GM18519 (cell line): ENCODE results near the gene PPP1R9A.

Experiments used
- ATAC-seq: cut with Tn5 transposase; IDR thresholded peaks from one replicate; pipeline ENCODE4 v1.9.1; 2021; ENCODE audit warnings: mild to moderate bottlenecking, moderate library complexity; ENCODE audit not compliant: unreplicated experiment, low FRiP score

PPP1R9A gene

DNA sequence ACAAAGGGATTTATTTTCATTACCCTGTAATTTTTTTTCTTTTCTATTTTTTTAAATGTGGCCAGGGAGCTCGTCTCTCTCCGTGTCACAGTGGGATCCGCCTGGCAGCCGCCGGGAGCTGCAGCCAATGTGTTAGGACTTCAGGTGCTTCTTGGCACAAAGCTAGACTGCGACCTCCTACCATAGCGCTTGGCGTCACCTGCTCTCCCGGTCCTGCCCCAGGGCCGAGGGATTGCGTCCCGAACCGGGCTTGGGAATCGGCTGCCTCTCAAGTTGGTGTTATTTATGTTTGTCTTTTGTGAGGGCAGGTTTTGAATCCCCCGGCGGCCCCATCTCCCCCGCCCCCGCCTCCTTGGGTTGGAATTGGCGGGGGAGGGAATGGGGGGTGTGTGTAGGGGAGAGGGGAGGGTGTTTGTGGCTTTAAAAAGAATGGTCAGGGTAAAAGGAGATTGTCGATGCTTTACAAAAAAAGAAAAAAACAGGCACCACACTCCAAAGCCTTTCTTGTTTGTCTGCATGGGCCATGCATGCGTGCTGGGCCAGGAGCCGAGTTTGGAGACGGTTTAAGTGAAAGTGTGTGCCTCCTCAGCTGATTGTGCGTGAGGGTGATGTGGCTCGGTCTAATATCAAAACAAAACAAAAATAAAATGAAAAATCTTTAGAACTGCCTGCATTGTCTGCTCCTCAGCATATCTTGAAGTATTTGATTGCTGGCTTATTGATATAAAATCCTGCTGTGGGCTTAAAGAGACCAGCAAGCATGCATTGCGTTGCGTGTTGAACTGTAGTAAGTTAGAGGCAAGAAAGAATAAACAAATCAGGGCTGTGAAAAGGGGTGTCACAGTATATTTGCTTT lies 1.2 kb downstream of the PPP1R9A start:
- ATAC-seq, result no peak

DNA sequence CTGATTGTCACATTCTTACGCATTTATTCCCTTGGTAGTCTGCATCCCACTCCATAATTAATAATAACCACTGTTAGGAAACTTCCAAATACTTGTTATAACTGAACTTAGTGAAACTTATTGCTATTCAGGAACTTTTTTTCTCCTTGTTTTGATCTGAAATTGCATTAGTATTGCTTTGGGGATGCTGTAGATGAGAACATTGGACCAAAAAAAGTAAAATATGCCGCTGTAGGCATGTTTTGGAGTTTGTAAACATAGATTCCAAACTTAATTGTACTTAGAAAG lies 1.7 kb downstream of the PPP1R9A start:
- ATAC-seq, result no peak

DNA sequence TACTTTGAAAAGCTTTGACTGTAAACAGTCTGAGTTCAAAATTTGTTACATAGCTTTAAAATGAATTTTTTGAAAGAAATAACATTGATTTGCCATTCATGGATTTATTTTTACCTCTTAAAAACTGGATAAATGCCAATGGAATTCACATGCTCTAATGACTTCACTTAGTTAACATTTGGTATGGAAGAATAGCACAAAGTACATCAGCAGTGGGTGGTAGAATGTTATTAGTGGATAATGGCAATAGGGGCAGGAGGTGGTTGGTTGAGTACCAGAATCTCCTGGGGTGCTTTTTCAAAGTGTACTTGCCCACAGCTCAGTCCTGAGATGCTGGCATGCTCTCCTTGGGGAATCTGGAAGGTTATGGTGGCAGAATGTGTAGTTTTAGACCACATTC lies 4.7 kb downstream of the PPP1R9A start:
- no peak for ATAC-seq

DNA sequence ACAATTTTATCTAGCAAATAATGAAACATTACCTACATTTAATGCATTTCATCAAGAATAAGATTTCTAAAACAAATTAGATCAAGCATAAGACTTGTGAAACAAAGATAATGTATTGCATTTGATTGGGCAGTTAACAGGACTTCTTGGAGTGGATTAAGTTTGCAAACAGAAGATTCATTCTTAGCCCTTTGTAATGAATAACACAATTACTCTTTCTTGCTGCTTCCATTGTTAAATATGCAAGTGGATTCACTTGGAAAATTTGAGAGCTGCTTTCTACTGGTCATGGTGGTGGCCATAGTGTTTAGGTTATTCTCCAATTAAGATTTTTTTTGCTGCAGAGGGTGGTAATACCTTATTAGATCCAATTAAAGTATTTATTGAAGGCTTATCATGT lies 6.0 kb downstream of the PPP1R9A start:
- ATAC-seq, result no peak

DNA sequence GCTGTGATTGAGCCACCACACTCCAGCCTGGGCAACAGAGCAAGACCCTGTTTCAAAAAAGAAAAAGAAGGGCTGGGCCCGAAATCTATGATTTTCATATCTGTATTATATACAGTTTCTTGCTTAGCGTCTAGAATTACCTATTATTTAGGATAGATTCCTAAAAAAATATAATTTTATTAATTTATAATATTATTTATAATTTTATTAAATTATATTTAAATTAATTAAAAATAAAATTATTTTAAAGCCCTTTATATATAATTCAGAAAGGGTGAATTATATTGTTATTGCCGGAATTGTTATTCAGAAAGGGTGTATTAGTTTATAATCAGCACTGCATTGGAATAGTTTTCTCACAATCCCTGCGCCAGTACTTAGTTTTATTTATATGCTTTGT lies 14.5 kb downstream of the PPP1R9A start:
- ATAC-seq, result no peak

DNA sequence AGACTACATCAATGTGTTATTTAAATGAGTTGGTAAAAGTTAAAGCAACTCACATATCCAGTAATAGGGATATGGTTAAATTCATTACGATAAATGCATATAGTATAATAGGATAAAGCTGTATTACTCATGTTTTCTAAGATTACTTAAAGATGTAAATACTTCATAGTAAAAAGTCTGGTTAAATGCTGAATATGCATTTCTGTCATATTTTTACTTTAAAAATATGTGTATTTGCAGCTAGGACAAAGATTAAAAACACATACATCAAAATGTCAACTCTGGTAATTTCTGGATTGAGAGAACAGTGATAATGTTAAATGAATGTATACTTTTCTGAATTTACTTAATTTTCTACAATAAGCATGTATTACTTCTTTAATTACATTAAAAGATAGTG lies 15.1 kb downstream of the PPP1R9A start:
- ATAC-seq, result no peak

DNA sequence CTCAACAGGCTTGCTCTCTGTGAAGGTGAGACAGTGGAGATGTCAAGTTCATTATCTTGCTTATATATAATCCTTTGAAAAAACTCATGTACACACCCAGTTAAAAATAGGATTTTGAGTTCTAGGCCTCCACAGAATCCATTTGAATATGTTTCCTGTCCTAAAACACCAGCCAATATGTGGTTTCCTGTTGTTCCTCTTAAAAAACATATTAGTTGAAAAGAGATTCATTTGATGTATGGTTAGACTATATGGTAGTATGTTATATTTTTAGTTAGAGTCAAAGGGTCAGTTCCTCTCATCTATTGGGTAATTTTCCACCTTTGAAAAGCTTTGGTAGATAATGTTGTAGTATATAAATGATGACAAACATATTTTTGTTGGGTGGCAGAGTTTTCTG lies 16.0 kb downstream of the PPP1R9A start:
- ATAC-seq, result no peak

DNA sequence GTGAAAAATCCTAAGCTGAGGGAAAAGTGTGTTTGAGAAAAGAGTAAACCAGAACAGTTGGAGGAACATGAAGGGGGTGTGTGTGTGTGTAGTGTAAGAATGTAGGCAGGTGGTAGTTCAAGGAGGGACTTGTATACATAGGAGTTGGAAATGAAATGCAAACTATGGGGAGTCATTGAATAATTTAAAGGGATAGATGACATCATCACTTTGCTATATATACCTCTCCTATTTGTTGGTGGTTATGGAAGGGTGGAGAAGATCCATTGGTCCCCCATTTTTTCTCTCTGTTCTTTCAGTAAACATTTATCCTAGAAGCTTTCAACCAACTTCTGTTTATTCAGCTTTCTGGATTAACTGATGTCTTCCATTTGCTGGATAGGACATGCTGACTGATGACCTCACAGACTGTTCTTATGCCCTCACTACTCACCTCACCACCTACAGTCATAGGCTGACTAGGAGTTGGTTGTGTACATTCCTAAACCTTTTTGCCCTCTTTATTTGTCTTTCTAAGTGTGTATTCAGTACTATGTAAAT lies 20.8 kb downstream of the PPP1R9A start:
- no peak for ATAC-seq

DNA sequence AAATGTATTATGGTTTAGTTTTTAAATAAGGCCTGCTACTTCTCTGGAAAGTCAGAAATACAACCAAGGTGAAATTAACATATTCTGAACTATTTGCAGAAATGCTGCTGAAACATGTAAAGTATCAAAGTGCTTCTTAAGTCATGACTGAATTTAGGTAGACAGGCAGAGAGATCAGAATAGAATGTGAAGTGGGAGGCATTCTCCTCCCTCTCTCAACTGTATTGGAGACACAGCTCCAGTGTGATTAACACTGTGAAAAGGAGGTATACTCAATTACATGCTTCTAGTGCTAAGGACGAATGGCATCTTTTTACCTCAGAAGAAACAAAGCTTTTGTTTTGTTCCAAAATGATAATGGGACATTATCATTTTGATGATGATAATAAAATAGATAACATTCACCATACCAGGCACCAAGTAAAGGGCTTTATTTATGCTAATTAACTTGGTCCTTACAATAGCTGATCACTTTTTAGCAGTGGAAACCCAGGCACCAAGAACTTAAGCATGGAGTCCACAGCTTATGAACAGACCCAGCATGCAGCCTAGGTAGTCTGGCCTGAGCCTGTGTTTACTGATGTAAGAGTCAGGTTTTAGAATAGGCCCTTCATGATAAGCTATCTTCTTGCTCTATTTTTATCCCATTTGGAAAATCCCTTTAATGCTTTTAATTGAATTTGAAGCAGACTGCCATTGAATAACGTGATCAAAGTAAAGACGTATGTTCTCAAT lies 26.0 kb downstream of the PPP1R9A start:
- ATAC-seq, result no peak

DNA sequence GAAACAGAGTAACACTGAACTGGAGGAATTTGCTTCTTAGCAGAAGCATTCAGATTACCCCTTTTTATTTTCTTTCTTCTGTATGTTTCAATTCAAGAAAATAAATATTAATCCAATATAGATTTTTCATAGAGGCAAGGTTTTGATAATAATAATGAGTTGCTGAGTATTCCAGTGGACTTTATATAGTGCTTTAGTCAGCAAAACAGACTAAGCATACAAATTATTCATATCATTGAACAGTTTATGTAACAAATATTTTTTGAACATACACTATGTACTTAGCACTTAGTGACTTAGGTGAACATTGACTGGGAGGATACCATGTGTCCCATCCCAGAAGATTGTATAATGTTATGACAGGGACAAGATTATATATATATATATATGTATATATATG lies 32.0 kb downstream of the PPP1R9A start:
- no peak for ATAC-seq

DNA sequence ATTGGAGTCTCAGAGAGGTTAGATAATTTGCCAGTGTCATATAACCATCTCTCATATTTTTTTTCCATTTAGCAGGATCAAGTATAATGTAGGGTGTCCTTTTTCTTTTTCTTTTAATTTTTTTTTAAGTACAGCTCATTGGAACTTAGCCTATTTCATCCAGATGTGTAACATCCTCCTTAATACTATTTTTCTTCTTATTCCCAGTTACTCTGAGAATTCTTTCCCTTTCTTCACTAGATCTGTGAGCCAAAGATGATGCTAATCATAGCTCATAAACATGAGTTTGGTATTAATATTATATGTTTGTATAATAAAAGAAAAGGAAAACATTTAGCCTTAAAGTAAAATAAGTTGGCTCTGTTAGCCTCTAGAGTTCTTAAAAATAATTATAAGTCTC lies 32.8 kb downstream of the PPP1R9A start:
- ATAC-seq, result no peak

DNA sequence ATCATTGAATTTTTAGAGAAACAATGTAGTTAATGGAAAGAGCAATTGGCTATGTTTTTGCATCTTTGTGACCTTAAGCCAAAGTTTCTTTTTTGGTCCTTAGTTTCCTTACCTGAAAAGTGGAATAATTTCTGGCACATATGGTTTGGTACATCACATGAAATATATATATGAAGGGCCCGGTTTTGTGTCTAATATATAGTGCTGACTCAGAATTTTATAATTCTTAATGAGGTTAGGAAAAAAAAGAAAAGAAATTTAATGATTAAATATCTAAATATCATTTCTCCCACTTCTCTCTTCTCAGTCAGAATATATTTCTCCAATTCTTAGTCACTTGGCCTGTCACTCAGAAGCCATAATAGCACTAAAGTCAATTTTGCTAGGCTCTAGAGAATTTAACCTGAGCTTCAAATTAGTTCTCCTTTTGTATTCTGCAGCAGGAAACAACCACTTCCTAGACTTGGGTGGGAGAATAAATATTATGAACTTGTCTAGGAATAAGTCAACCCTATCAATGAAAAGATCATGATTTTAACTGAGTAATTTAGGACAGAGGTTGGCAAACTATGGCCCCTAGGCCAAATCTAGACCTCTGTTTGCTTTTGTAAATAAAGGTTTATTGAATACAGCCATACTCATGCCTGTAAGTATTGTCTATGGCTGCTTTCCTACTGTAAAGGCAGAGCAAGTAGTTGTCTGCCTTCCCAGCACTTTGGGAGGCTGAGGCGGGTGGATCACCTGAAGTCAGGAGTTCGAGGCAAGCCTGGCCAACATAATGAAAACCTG lies 34.6 kb downstream of the PPP1R9A start:
- no peak for ATAC-seq

DNA sequence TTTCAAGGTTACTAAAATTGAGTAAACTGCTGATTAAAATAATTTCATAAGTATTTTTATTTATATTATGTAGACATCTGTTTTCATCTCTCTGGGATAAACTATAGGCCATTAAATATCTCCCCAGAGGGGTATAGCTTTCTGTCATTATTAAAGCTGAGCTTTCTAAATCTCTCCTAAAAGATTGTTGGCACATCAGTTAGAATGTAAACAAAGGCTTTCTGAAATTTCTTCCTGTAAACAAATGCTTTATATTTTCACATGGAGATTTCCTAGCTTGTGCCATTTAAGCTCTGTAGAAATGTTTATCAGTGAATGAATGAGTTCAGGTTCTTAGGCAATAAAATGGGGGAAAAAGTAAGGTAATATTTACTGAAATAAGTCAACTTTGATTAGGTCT lies 35.7 kb downstream of the PPP1R9A start:
- no peak for ATAC-seq

DNA sequence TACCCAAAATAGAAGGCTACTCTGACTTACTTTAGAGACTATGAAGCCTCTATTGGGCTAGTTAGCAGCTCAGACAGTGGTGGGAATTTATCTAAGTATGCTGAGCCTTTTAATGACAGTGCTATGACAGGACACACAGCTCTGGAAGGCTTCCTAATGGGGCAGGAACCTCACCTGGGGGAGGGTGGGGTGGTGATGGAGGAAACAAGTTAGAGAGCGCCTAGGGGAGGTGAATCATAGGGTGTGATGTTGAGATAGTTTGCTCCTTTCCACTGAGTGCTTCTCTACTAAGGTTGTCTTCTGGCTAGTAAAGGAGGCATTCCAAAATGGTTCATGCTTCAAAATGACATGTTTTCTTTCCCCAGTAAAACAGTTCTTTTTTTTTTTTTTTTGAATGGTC lies 42.1 kb downstream of the PPP1R9A start:
- ATAC-seq, result no peak

DNA sequence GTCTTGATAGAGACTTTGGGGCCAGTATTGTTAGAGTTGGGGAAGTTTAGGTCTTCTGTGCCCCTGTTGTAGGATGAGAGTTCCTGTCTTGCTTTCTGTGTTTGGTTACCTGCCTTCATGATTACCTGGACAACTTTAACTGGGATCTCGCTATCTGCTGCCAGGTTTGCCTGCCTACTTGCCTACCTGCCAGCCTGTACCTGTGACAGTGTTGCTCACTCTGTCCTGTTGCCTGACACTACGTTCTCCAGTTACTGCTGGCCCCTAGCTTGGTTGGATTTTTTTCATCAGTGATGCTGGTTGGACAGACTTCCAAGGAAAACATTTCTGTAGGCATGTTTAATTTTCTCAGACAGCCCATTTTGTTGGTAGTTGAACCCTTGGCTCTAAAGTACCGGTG lies 48.4 kb downstream of the PPP1R9A start:
- ATAC-seq, result no peak

DNA sequence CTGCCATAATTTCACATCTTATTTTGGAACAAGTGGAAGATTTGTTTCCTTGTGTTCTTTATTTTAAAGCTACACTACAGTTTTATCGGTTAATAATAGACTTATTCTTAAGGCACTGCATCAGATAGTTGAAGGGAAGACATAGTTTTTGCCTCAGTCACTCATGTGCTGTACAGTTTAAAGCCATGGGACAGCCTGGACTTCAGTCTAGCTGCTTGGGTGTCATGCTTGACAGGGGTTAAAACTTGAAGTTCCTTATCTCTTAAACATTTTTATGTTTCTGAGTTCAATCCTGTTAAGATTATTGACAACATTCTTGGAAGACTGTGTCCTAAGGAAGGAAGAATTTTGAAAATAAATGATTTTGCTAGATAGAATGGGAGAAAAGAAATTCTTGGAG lies 49.7 kb downstream of the PPP1R9A start:
- no peak for ATAC-seq

DNA sequence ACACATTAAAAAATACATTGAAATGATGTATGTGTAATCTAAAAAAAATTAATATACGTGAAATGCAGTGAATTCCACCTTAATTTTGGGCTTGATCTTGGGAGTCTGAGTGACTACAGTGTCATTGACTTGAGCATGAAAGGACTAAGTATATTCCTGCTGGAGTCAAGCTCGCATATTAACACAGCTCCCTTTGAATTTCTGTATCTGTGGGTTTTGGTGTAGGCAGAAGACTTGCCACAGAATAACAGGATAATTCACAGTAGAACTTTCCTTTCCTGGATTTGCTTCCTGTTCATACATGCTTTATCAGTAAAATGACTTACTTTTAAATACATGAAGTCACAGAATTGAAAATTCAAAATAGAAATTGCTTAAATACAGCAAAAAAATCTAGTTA lies 55.3 kb downstream of the PPP1R9A start:
- no peak for ATAC-seq

DNA sequence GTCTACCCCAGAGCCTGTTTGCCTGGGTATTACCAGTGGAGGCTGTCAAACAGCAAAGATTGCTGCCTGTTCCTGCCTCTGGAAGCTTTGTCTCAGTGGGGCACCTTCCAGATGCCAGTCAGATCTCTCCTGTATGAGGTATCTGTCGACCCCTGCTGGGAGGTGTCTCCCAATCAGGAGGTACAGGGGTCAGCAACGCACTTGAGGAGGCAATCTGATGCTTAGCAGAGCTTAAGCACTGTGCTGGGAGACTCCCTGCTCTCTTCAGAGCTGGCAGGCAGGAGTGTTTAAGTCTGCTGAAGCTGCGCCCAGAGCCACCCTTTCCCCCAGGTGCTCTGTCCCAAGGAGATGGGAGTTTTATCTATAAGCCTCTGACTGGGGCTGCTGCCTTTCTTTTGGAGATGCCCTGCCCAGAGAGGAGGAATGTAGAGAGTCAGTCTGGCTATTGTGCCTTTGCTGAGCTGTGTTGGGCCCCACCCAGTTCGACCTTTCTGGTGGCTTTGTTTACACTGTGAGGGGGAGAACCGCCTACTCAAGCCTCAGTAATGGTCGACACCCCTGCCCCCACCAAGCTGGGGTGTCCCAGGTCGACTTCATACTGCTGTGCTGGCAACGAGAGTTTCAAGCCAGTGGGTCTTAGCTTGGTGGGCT lies 62.2 kb downstream of the PPP1R9A start:
- ATAC-seq, result no peak

DNA sequence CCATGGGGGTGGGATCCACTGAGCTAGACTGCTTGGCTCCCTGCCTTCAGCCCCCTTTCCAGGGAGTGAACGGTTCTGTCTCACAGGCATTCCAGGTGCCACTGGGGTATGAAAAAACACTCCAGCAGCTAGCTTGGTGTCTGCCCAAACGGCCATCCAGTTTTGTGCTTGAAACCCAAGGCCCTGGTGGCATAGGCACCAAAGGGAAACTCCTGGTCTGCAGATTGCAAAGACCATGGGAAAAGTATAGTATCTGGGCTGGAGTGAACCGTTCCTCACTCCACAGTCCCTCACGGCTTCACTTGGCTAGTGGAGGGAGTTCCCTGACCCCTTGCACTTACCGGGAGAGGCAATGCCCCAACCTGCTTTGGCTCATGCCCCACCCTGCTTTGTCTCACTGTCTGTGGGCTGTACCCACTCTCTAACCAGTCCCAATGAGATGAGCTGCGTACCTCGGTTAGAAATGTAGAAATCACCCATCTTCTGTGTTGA lies 62.7 kb downstream of the PPP1R9A start:
- ATAC-seq, result no peak

DNA sequence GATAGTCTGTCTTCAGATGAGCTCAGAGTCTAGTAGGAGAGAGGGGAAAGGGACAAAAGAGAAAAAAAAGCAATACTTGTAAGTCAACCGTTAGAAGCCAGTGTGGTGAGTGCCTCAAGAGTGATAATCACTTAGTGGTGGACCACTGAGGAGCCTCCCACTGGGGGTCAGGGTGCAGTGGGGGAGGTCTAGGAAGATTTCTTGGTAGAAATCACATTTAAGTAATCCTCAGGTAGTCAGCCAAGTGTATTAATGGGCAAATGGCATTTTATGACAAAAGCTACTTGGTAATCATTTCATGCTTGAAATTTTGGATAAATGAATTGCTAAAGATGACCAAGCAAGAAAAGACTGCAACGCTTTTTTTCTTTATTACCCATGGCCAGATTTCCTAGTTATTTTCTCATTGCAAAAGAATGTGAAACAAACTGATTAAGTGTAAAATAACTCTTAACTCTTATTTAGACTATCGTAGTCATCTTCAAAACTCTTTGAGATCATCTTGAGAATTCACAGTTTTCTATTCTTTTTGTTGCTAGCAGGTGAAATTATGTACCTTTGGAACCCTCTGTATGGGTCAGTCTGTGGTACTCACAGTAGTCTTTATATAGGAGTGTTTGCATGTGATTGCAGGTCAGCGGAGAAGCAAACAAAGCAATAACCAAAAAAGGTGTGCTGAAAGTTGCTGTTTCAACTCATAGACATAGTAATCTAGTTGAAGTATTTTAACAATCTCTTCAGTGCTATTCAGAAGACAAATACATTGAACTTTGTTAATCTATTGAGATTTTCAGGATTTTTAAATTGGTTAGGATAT lies 63.9 kb downstream of the PPP1R9A start:
- ATAC-seq, result no peak
